ENCODE results near the gene DIP2B. TPM values are rescaled to one million over a fixed set of nuclear protein-coding genes. Genes with fewer than 3 reads are reported as not detected.
"Not testable (repeated sequence)": the region's sequence is repeated elsewhere in the genome, so short reads cannot be mapped to it uniquely, and the experiment has no call there.

The DIP2B gene
- polyA plus RNA-seq, 3 donors, result 3.5 to 12.3 (median 6.5) TPM

DNA sequence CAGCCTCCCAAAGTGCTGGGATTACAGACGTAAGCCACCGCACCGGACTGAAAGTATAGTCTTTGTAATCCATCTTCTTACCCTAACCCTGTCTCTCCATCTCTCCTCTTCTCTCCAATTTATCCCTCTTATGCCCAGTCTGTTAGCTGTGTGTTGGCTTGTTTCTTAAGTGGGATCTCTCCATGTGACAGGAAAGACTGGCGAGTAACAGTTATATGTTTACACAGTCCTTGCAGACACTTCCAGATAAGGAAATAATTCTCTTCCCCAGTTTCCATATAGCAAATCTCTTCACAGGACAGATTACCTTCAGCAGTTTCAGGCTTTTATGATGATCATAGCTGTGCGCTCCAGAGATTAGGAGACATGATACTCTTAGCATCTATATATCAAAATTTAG is 16.0 kb upstream of the DIP2B start:
- TF ChIP-seq CTCF (IDR thresholded peaks at IDR 0.05), result no peak
- no peak overlapping the region for H3K4me3 Mint-ChIP-seq
- no peak overlapping the region for H3K27ac ChIP-seq (ENCODE audit: low read depth in 1 of 2, low read length in 2 of 2)
- WGBS (ENCODE audit: insufficient coverage), result 90% methylated on average over 2 of the region's 5 CpGs
- H2AFZ ChIP-seq (ENCODE audit: insufficient read depth, low read depth, low read length, poor library complexity, severe bottlenecking), result no peak overlapping the region
- H3K4me3 ChIP-seq (replicated peaks in 1 of 3; ENCODE audit: low read depth in 2 of 3, low read length in 3 of 3), result no peak overlapping the region
- no peak overlapping the region for H3K9ac ChIP-seq (ENCODE audit: insufficient read depth, low read length, poor library complexity, severe bottlenecking)
- intact Hi-C loops (cut with micrococcal nuclease), result no loop called here
- no peaks in the 10 kb centered on the region for H3K4me1 ChIP-seq (ENCODE audit: control insufficient read depth in 1 of 2, insufficient read depth in 2 of 2, low read length in 2 of 2)
- DNase-seq, result no peak
- H3K36me3 Mint-ChIP-seq, result peaks cover 0 to 3% of the 10 kb centered on the region in 2 donors
- H3K4me2 ChIP-seq (replicated peaks; ENCODE audit: extremely low read depth, low read length, poor library complexity, severe bottlenecking), result no peak overlapping the region
- H3K9me3 ChIP-seq (replicated peaks in 1 of 2; ENCODE audit: control insufficient read depth in 1 of 2, insufficient read depth in 1 of 2, low read length in 2 of 2), result peaks cover 20 to 25% of the 10 kb centered on the region in 2 donors
- peaks cover 10 to 47% (median 38%) of the 10 kb centered on the region in 7 donors for H3K9me3 Mint-ChIP-seq
- H4K20me1 ChIP-seq (ENCODE audit: insufficient read depth, low read length), result no peaks in the 10 kb centered on the region
- no peaks in the 10 kb centered on the region for H3K27me3 ChIP-seq (ENCODE audit: control insufficient read depth in 2 of 2, insufficient read depth in 2 of 2, low read length in 2 of 2)
- H3K4me1 Mint-ChIP-seq, result no peaks in the 10 kb centered on the region
- H3K27ac Mint-ChIP-seq, result no peak overlapping the region
- no peaks in the 10 kb centered on the region for H3K36me3 ChIP-seq (replicated peaks in 1 of 2; ENCODE audit: control insufficient read depth in 1 of 2, insufficient read depth in 2 of 2, low read length in 2 of 2)
- peaks cover 0 to 3% (median 0%) of the 10 kb centered on the region in 3 donors for H3K27me3 Mint-ChIP-seq (ENCODE audit: low read depth in 3 of 3)
- no peaks in the 10 kb centered on the region for H3K79me2 ChIP-seq (ENCODE audit: insufficient read depth, low read length)

GRCh38 chr12:50498119-50498518 is 6.7 kb upstream of the DIP2B start:
- H3K4me1 ChIP-seq (ENCODE audit: control insufficient read depth in 1 of 2, insufficient read depth in 2 of 2, low read length in 2 of 2); H3K27me3 Mint-ChIP-seq (ENCODE audit: low read depth in 3 of 3); DNase-seq; H3K4me3 Mint-ChIP-seq; H3K9ac ChIP-seq (ENCODE audit: insufficient read depth, low read length, poor library complexity, severe bottlenecking); H3K4me2 ChIP-seq (replicated peaks; ENCODE audit: extremely low read depth, low read length, poor library complexity, severe bottlenecking); intact Hi-C loops (cut with micrococcal nuclease); H3K36me3 ChIP-seq (replicated peaks in 1 of 2; ENCODE audit: control insufficient read depth in 1 of 2, insufficient read depth in 2 of 2, low read length in 2 of 2); H4K20me1 ChIP-seq (ENCODE audit: insufficient read depth, low read length); H2AFZ ChIP-seq (ENCODE audit: insufficient read depth, low read depth, low read length, poor library complexity, severe bottlenecking); H3K4me1 Mint-ChIP-seq; H3K27ac ChIP-seq (ENCODE audit: low read depth in 1 of 2, low read length in 2 of 2); H3K27me3 ChIP-seq (ENCODE audit: control insufficient read depth in 2 of 2, insufficient read depth in 2 of 2, low read length in 2 of 2); H3K4me3 ChIP-seq (replicated peaks in 1 of 3; ENCODE audit: low read depth in 2 of 3, low read length in 3 of 3); H3K79me2 ChIP-seq (ENCODE audit: insufficient read depth, low read length); H3K27ac Mint-ChIP-seq: not testable (repeated sequence)
- Mint-ChIP-seq H3K9me3 (peaks cover 32 to 76% (median 67%) of the 10 kb centered on the region in 7 donors), H3K36me3 (peaks cover 0 to 11% of the 10 kb centered on the region in 2 donors)
- H3K9me3 ChIP-seq (replicated peaks in 1 of 2; ENCODE audit: control insufficient read depth in 1 of 2, insufficient read depth in 1 of 2, low read length in 2 of 2), result peaks cover 48 to 49% of the 10 kb centered on the region in 2 donors
- 90% methylated on average over 1 of the region's 11 CpGs for WGBS (ENCODE audit: insufficient coverage)

Measured in CD14-positive monocyte (primary cell).